ENCODE measurements around the gene MAST4. TPM values are rescaled to one million over a fixed set of nuclear protein-coding genes. Genes with fewer than 3 reads are reported as not detected.

Gene MAST4
- total RNA-seq, 1 donor from 2014 or later: 112 TPM

DNA sequence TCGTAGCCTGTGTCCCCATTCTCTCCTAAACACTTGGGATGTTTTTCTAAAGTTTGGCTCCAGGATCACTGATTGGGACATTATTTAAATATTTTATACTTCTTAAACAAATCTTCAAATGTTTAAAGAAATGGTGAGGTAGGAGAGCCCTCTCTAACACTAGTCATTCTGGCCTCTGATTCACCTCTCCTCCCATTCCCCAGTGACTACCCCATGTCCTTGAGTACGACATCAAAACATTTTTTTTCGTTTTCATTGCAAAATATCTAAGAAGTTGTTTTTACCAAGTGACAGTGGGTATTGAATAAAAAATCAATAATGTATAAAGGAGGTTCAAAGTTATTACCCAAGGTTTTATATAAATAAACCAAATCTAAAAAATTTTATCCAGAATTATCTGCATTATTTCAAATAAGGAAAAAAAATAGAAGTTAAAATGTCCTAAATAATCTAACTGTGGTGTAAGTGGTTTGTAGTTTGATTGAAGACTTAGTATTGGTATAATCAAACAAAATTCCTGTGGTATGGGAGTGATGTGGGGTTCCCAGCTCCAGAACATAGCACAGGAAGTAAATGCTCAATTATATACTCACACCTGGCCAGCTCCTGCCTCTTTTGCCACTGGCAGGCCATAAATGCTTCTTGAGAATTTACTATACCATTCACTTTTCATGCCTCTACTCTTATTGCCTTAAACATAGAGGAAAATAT is 51.1 kb downstream of the MAST4 start:
- H3K27me3 Mint-ChIP-seq (ENCODE audit: unreplicated experiment): no peaks in the 10 kb centered on the region
- H3K4me1 Mint-ChIP-seq (ENCODE audit: unreplicated experiment): no peaks in the 10 kb centered on the region
- no peaks in the 10 kb centered on the region for H3K36me3 Mint-ChIP-seq (ENCODE audit: low read depth, unreplicated experiment)
- TF ChIP-seq, protein P1, sequence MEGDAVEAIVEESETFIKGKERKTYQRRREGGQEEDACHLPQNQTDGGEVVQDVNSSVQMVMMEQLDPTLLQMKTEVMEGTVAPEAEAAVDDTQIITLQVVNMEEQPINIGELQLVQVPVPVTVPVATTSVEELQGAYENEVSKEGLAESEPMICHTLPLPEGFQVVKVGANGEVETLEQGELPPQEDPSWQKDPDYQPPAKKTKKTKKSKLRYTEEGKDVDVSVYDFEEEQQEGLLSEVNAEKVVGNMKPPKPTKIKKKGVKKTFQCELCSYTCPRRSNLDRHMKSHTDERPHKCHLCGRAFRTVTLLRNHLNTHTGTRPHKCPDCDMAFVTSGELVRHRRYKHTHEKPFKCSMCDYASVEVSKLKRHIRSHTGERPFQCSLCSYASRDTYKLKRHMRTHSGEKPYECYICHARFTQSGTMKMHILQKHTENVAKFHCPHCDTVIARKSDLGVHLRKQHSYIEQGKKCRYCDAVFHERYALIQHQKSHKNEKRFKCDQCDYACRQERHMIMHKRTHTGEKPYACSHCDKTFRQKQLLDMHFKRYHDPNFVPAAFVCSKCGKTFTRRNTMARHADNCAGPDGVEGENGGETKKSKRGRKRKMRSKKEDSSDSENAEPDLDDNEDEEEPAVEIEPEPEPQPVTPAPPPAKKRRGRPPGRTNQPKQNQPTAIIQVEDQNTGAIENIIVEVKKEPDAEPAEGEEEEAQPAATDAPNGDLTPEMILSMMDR (IDR thresholded peaks at IDR 0.05; ENCODE audit: unreplicated experiment): no peak
- H3K27ac Mint-ChIP-seq (ENCODE audit: unreplicated experiment): no peak overlapping the region
- H3K9me3 Mint-ChIP-seq (ENCODE audit: unreplicated experiment): no peaks in the 10 kb centered on the region
- H3K4me3 Mint-ChIP-seq (ENCODE audit: unreplicated experiment): no peak overlapping the region
- no peak for DNase-seq (ENCODE audit: low spot score)

DNA sequence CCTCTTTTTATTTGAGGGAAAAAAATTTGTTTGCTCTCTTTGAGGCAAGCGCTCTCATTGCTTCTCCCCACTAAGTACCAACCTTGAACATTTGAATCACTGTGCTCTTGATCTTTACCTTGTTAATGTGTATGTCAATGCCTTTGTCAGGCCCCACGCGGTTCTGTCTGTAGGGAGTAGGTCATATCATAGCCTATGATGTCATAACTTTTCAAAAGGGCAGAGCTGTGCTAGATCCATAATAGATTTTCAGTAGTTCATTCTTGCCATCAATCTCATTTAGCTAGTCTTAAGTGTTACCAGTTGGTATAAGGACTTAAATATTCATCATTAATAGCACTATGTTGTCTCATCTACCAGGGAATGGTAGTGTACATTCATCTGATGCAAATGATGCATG is 56.6 kb downstream of the MAST4 start:
- Mint-ChIP-seq H3K9me3 (ENCODE audit: unreplicated experiment) (no peaks in the 10 kb centered on the region), H3K36me3 (ENCODE audit: low read depth, unreplicated experiment) (no peaks in the 10 kb centered on the region), H3K4me3 (ENCODE audit: unreplicated experiment) (no peak overlapping the region), H3K4me1 (ENCODE audit: unreplicated experiment) (no peaks in the 10 kb centered on the region), H3K27ac (ENCODE audit: unreplicated experiment) (no peak overlapping the region), H3K27me3 (ENCODE audit: unreplicated experiment) (no peaks in the 10 kb centered on the region)
- TF ChIP-seq, protein P1 (IDR thresholded peaks at IDR 0.05; ENCODE audit: unreplicated experiment): no peak
- no peak for DNase-seq (ENCODE audit: low spot score)

DNA sequence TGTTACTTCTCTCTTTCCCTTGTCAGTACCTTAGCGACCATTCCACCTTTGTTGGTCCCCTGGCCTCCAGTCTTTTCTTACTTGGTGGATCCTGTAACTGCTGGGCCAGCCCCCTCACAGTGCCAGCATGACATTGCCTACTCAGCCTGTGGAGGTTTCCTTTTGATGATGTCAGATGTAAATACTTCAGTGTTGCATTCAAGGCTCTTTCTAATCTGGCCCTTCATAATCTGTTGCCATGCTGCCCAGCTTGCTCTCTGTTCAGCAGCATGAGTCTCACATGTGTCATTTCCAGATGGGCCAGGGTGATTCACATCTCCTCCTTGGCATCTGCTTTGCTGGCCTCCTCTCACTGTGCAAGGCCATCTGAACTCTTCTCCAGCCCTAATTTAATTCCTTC is 57.1 kb downstream of the MAST4 start:
- Mint-ChIP-seq H3K4me1 (ENCODE audit: unreplicated experiment) (no peaks in the 10 kb centered on the region), H3K36me3 (ENCODE audit: low read depth, unreplicated experiment) (no peaks in the 10 kb centered on the region), H3K9me3 (ENCODE audit: unreplicated experiment) (no peaks in the 10 kb centered on the region), H3K27ac (ENCODE audit: unreplicated experiment) (no peak overlapping the region), H3K27me3 (ENCODE audit: unreplicated experiment) (no peaks in the 10 kb centered on the region), H3K4me3 (ENCODE audit: unreplicated experiment) (no peak overlapping the region)
- DNase-seq (ENCODE audit: low spot score): no peak
- TF ChIP-seq, protein P1 (IDR thresholded peaks at IDR 0.05; ENCODE audit: unreplicated experiment): no peak

DNA sequence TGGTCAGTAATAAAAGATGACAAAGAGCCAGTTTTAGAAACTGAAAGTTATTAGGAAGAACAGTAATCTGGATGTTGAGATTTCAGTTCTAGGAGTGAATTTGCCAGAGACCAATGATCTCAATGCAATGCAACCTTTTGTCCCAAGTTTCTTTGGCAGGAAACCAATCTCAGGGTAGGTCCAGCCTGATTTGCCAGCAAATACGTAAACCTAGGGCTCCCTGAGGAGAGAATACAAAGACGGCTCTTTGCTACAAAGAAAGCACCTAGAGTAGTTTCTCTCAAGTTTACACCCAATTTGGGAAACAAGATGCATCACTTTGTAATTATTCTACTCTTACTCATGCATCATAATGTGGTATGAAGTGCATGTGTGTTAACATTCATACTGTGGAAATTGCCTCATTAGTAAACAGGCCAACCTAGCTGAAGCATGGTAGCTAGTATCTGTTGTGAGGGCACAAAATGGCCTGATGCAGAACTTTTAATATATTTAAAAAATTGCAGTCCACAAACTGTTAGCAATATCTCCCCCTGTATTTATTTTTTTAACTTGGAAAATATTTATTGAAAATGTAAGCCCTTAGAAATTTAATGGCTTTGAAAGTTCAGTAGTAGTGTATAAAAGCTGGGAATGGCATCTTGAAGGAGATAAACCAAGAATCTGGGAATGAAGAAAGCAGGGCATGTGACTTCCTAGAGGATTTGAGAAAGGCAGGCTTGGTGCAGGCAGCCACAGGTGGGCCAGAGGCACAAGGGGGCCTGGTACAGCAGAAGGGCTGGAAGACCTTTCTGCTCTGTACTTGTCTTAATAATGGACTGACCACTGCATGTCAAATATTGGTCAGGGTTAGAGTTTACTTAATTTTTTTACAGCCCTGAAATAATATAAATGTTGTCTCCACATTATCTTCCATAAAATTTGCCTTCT is 59.5 kb downstream of the MAST4 start:
- Mint-ChIP-seq H3K9me3 (ENCODE audit: unreplicated experiment) (no peaks in the 10 kb centered on the region), H3K27me3 (ENCODE audit: unreplicated experiment) (no peaks in the 10 kb centered on the region), H3K36me3 (ENCODE audit: low read depth, unreplicated experiment) (no peaks in the 10 kb centered on the region), H3K4me1 (ENCODE audit: unreplicated experiment) (no peaks in the 10 kb centered on the region), H3K4me3 (ENCODE audit: unreplicated experiment) (no peak overlapping the region), H3K27ac (ENCODE audit: unreplicated experiment) (no peak overlapping the region)
- TF ChIP-seq, protein P1 (IDR thresholded peaks at IDR 0.05; ENCODE audit: unreplicated experiment): no peak
- DNase-seq (ENCODE audit: low spot score): no peak

DNA sequence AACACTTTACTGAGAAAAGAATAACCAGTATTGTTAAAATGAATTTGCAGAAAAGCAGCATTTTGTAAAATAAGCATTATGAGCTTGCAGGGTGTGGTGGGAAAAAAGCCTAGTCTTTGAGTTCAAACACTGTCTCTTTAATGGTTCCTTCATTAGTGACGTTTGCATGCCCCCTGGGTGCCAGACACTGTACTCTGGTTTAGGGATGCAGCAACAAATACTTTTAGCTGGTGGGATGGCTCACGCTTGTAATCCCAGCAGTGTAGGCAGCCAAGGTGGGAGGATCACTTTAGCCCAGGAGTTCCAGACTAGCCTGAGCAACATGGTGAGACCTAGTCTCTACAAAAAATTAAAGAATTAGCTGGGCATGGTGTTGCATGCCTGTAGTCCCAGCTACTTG is 62.3 kb downstream of the MAST4 start:
- Mint-ChIP-seq H3K27ac (ENCODE audit: unreplicated experiment) (no peak overlapping the region), H3K4me1 (ENCODE audit: unreplicated experiment) (no peaks in the 10 kb centered on the region), H3K9me3 (ENCODE audit: unreplicated experiment) (no peaks in the 10 kb centered on the region), H3K27me3 (ENCODE audit: unreplicated experiment) (peaks cover 5% of the 10 kb centered on the region), H3K36me3 (ENCODE audit: low read depth, unreplicated experiment) (no peaks in the 10 kb centered on the region), H3K4me3 (ENCODE audit: unreplicated experiment) (no peak overlapping the region)
- TF ChIP-seq, protein P1 (IDR thresholded peaks at IDR 0.05; ENCODE audit: unreplicated experiment): no peak
- DNase-seq (ENCODE audit: low spot score): no peak

All from endothelial cell (in vitro differentiated cells).